Measurements from ENCODE around the gene LDB1.

Gene LDB1

GRCh38 chr10:102114861-102115618 lies 5.1 kb downstream of the LDB1 start:
- TF ChIP-seq CTCF (IDR thresholded peaks at IDR 0.05; ENCODE audit: low read length) = no peak
- H2AFZ ChIP-seq (ENCODE audit: low read length) = no peak overlapping the region
- H3F3A ChIP-seq (ENCODE audit: insufficient read depth, low read length) = no peaks in the 10 kb centered on the region
- H3K9me3 ChIP-seq (ENCODE audit: low read length) = no peaks in the 10 kb centered on the region
- no peaks in the 10 kb centered on the region for H3K27me3 ChIP-seq (ENCODE audit: insufficient read depth, low read length)
- no peaks in the 10 kb centered on the region for H3K9me2 ChIP-seq (ENCODE audit: low read depth, low read length)
- H3K79me2 ChIP-seq (ENCODE audit: insufficient read depth, low read length) = peaks cover 18% of the 10 kb centered on the region
- H3K36me3 ChIP-seq (ENCODE audit: insufficient read depth, low read length) = peaks cover 13% of the 10 kb centered on the region; the same call in 1 of the 2 replicates
- peak overlapping the region; percentile 75 for H3K4me2 ChIP-seq (ENCODE audit: low read length)
- peak overlapping the region; percentile 82 for H3K9ac ChIP-seq (ENCODE audit: low read length)
- H3K4me1 ChIP-seq (ENCODE audit: insufficient read depth, low read length, severe bottlenecking) = peaks cover 60% of the 10 kb centered on the region
- no peaks in the 10 kb centered on the region for H4K20me1 ChIP-seq (ENCODE audit: insufficient read depth, low read length)
- H3K27ac ChIP-seq (ENCODE audit: low read depth, low read length, poor library complexity, severe bottlenecking) = peak overlapping the region; percentile 81
- H3K4me3 ChIP-seq (ENCODE audit: low read depth, low read length, poor library complexity, severe bottlenecking) = peak overlapping the region; percentile 76

- Histone ChIP-seq H3K79me2 (ENCODE audit: insufficient read depth, low read length) (peaks cover 18% of the 10 kb centered on the region), H3K4me2 (ENCODE audit: low read length) (peak overlapping the region; percentile 92), H3K9ac (ENCODE audit: low read length) (peak overlapping the region; percentile 82), H3K4me1 (ENCODE audit: insufficient read depth, low read length, severe bottlenecking) (peaks cover 56% of the 10 kb centered on the region), H3K36me3 (ENCODE audit: insufficient read depth, low read length) (peaks cover 21% of the 10 kb centered on the region; the same call in 1 of the 2 replicates), H3K27ac (ENCODE audit: low read depth, low read length, poor library complexity, severe bottlenecking) (peak overlapping the region; percentile 28), H4K20me1 (ENCODE audit: insufficient read depth, low read length) (no peaks in the 10 kb centered on the region), H3K9me3 (ENCODE audit: low read length) (no peaks in the 10 kb centered on the region), H3K27me3 (ENCODE audit: insufficient read depth, low read length) (no peaks in the 10 kb centered on the region), H2AFZ (ENCODE audit: low read length) (no peak overlapping the region), H3K4me3 (ENCODE audit: low read depth, low read length, poor library complexity, severe bottlenecking) (peak overlapping the region; percentile 76), H3F3A (ENCODE audit: insufficient read depth, low read length) (no peaks in the 10 kb centered on the region), H3K9me2 (ENCODE audit: low read depth, low read length) (no peaks in the 10 kb centered on the region)
- TF ChIP-seq CTCF (IDR thresholded peaks at IDR 0.05; ENCODE audit: low read length) = no peak
- no peak for TF ChIP-seq EZH2 (IDR thresholded peaks at IDR 0.05; ENCODE audit: borderline replicate concordance, low read length)
Measured at GRCh38 chr10:102113956-102114857, 6.0 kb downstream of the LDB1 start.

- no peaks in the 10 kb centered on the region for H3K9me2 ChIP-seq (ENCODE audit: low read depth, low read length)
- no peaks in the 10 kb centered on the region for H3K9me3 ChIP-seq (ENCODE audit: low read length)
- no peaks in the 10 kb centered on the region for H4K20me1 ChIP-seq (ENCODE audit: insufficient read depth, low read length)
- H3F3A ChIP-seq (ENCODE audit: insufficient read depth, low read length) = no peaks in the 10 kb centered on the region
- H3K4me2 ChIP-seq (ENCODE audit: low read length) = peak overlapping the region; percentile 92
- no peak for TF ChIP-seq EZH2 (IDR thresholded peaks at IDR 0.05; ENCODE audit: borderline replicate concordance, low read length)
- peaks cover 48% of the 10 kb centered on the region for H3K4me1 ChIP-seq (ENCODE audit: insufficient read depth, low read length, severe bottlenecking)
- peaks cover 18% of the 10 kb centered on the region for H3K79me2 ChIP-seq (ENCODE audit: insufficient read depth, low read length)
- peak overlapping the region; percentile 28 for H3K27ac ChIP-seq (ENCODE audit: low read depth, low read length, poor library complexity, severe bottlenecking)
- peak overlapping the region; percentile 82 for H3K9ac ChIP-seq (ENCODE audit: low read length)
- no peak overlapping the region for H2AFZ ChIP-seq (ENCODE audit: low read length)
- H3K27me3 ChIP-seq (ENCODE audit: insufficient read depth, low read length) = no peaks in the 10 kb centered on the region
- H3K36me3 ChIP-seq (ENCODE audit: insufficient read depth, low read length) = peaks cover 29% of the 10 kb centered on the region
- peak overlapping the region; percentile 76 for H3K4me3 ChIP-seq (ENCODE audit: low read depth, low read length, poor library complexity, severe bottlenecking)
Measured at GRCh38 chr10:102113261-102113955, 6.8 kb downstream of the LDB1 start.

All from OCI-LY1 (cell line).